Epithelial cell of prostate (primary cell): ENCODE measurements around the gene ZMYND15.

Source experiments
- DNase-seq: peaks from one replicate; pipeline ENCODE4 v3.0.0-alpha.2; 2011; ENCODE audit warnings: low read depth, low spot score
- H3K27ac ChIP-seq: fragments of 450-650 bp; 2 replicates; pipeline ENCODE4 v1.5.1; 2017; ENCODE audit warnings: mild to moderate bottlenecking

ZMYND15 gene

GRCh38 chr17:4741544-4741943 is 1.9 kb downstream of the ZMYND15 start:
- no peak for DNase-seq
- no peak overlapping the region for H3K27ac ChIP-seq

- DNase-seq = no peak
Observed at GRCh38 chr17:4742133-4742532, 2.5 kb downstream of the ZMYND15 start.

GRCh38 chr17:4742629-4743028 is 3.0 kb downstream of the ZMYND15 start:
- no peak for DNase-seq
- H3K27ac ChIP-seq = no peak overlapping the region

More at GRCh38 chr17:4742133-4742532, 2.5 kb downstream of the ZMYND15 start:
- H3K27ac ChIP-seq = no peak overlapping the region

GRCh38 chr17:4743216-4743615 is 3.6 kb downstream of the ZMYND15 start:
- no peak for DNase-seq
- H3K27ac ChIP-seq = no peak overlapping the region

- DNase-seq = no peak
- H3K27ac ChIP-seq = no peak overlapping the region
Observed at GRCh38 chr17:4743898-4744297, 4.3 kb downstream of the ZMYND15 start.

- H3K27ac ChIP-seq = no peak overlapping the region
- DNase-seq = no peak
Observed at GRCh38 chr17:4744999-4745969, 5.7 kb downstream of the ZMYND15 start.

GRCh38 chr17:4747847-4748246 is 8.2 kb downstream of the ZMYND15 start:
- no peak overlapping the region for H3K27ac ChIP-seq
- no peak for DNase-seq

- no peak overlapping the region for H3K27ac ChIP-seq
- no peak for DNase-seq
Observed at GRCh38 chr17:4748686-4749085, 9.1 kb downstream of the ZMYND15 start.

GRCh38 chr17:4750606-4751005 is 11.0 kb downstream of the ZMYND15 start:
- DNase-seq = no peak
- no peak overlapping the region for H3K27ac ChIP-seq

GRCh38 chr17:4751932-4752331 is 12.3 kb downstream of the ZMYND15 start:
- H3K27ac ChIP-seq = no peak overlapping the region
- DNase-seq = no peak

- H3K27ac ChIP-seq = no peak overlapping the region
Observed at GRCh38 chr17:4753392-4753791, 13.8 kb downstream of the ZMYND15 start.

GRCh38 chr17:4759776-4760236 is 20.2 kb downstream of the ZMYND15 start:
- H3K27ac ChIP-seq = no peak overlapping the region
- DNase-seq = no peak

More at GRCh38 chr17:4753392-4753791, 13.8 kb downstream of the ZMYND15 start:
- DNase-seq = no peak

- DNase-seq = no peak
- no peak overlapping the region for H3K27ac ChIP-seq
Observed at GRCh38 chr17:4764595-4764994, 25.0 kb downstream of the ZMYND15 start.

- H3K27ac ChIP-seq = no peak overlapping the region
- no peak for DNase-seq
Observed at GRCh38 chr17:4766201-4766600, 26.6 kb downstream of the ZMYND15 start.

- no peak for DNase-seq
- no peak overlapping the region for H3K27ac ChIP-seq
Observed at GRCh38 chr17:4766723-4767122, 27.1 kb downstream of the ZMYND15 start.

- no peak overlapping the region for H3K27ac ChIP-seq
- DNase-seq = no peak
Observed at GRCh38 chr17:4768298-4768697, 28.7 kb downstream of the ZMYND15 start.

GRCh38 chr17:4769628-4770027 is 30.0 kb downstream of the ZMYND15 start:
- no peak for DNase-seq
- no peak overlapping the region for H3K27ac ChIP-seq

GRCh38 chr17:4771519-4772234 is 32.0 kb downstream of the ZMYND15 start, which contains the start of gene TM4SF5:
Gene TM4SF5, plus strand, starts transcription at chr17:4771886. Its CDS starts 37 bp downstream, at chr17:4771923.
- no peak within 1 kb of the TSS for H3K27ac ChIP-seq
- DNase-seq = no peak

GRCh38 chr17:4772235-4772613 is 32.6 kb downstream of the ZMYND15 start:
- no peak for DNase-seq
- no peak overlapping the region for H3K27ac ChIP-seq

GRCh38 chr17:4777969-4778760 is 38.5 kb downstream of the ZMYND15 start:
- no peak overlapping the region for H3K27ac ChIP-seq
- no peak for DNase-seq
